Fibroblast of gingiva (primary cell): ENCODE measurements around the gene HAAO.

Experiments used
- DNase-seq: peaks from one replicate; pipeline ENCODE4 v3.0.0-alpha.2; 2011; ENCODE audit warnings: low read depth

HAAO gene

GRCh38 chr2:42793334-42794270 lies 1.2 kb upstream of the HAAO start:
- DNase-seq, result no peak

GRCh38 chr2:42792087-42792582 lies 248 bp downstream of the HAAO start:
- DNase-seq, result no peak

GRCh38 chr2:42791606-42792005 lies 777 bp downstream of the HAAO start:
- DNase-seq, result no peak

- no peak for DNase-seq
Measured at GRCh38 chr2:42789751-42790150, 2.6 kb downstream of the HAAO start.

- no peak for DNase-seq
Measured at GRCh38 chr2:42788882-42789281, 3.5 kb downstream of the HAAO start.

GRCh38 chr2:42788478-42788793 lies 3.9 kb downstream of the HAAO start:
- DNase-seq, result no peak

GRCh38 chr2:42787788-42788477 lies 4.5 kb downstream of the HAAO start:
- no peak for DNase-seq

GRCh38 chr2:42787424-42787787 lies 5.0 kb downstream of the HAAO start:
- DNase-seq, result no peak

- no peak for DNase-seq
Measured at GRCh38 chr2:42786561-42787345, 5.6 kb downstream of the HAAO start.

- no peak for DNase-seq
Measured at GRCh38 chr2:42784204-42784880, 8.0 kb downstream of the HAAO start.

GRCh38 chr2:42783511-42783910 lies 8.9 kb downstream of the HAAO start:
- DNase-seq, result no peak

- DNase-seq, result no peak
Measured at GRCh38 chr2:42781181-42781580, 11.2 kb downstream of the HAAO start.

GRCh38 chr2:42777883-42778805 lies 14.2 kb downstream of the HAAO start:
- DNase-seq, result peak; percentile 53

- no peak for DNase-seq
Measured at GRCh38 chr2:42775810-42776209, 16.6 kb downstream of the HAAO start.

- DNase-seq, result no peak
Measured at GRCh38 chr2:42775186-42775585, 17.2 kb downstream of the HAAO start.

GRCh38 chr2:42771546-42772153 lies 20.7 kb downstream of the HAAO start:
- no peak for DNase-seq

- DNase-seq, result peak; percentile 25
Measured at GRCh38 chr2:42770288-42771131, 21.9 kb downstream of the HAAO start.

- DNase-seq, result no peak
Measured at GRCh38 chr2:42769583-42770287, 22.6 kb downstream of the HAAO start.
